Measurements from ENCODE around the gene FAM219B. TPM values are rescaled to one million over a fixed set of nuclear protein-coding genes. Genes with fewer than 3 reads are reported as not detected.
A peak's percentile ranks its signal among the peaks of the same experiment; 100 is the strongest.

Gene FAM219B
- total RNA-seq, 2 experiments from 2014 or later: 61.3 to 72.5 TPM

DNA sequence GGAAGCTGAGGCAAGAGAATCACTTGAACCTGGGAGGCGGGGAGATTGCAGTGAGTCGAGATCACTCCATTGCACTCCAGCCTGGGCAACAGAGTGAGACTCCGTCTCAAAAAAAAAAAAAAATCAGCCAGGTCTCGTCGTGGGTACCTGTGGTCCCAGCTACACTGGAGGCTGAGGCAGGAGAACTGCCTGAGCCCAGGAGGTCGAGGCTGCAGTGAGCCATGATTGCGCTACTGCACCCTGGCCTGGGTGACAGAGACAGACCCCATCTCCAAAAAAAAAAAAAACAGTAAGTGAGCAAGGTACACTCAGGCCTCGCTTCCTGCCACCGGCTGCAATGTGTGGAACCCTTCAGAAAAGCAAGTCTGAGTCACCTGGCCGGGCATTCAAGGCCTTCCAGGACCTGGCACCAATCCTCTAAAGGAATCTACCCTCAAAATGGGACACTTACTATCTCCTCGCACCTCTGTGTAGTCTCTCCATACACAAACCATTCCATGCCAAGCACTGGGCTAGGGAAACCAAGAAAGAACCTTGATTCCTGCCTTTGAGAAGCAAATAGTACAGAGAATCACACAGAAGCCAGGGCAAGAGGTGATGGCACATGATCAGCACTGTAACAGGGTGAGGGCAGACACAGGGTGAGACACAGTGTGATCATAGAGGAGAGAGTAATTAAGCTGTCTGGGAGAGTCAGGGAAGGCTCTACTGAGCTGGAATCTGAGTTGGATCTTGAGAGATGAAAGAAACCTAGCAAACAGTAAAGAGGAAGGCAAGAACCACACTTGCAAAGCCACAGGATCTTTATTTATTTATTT, 43.2 kb downstream of the FAM219B start:
- Mint-ChIP-seq H3K36me3 (ENCODE audit: low read depth) (peaks cover 50% of the 10 kb centered on the region), H3K27me3 (ENCODE audit: low read depth) (no peaks in the 10 kb centered on the region), H3K4me1 (ENCODE audit: low read depth) (peaks cover 66% of the 10 kb centered on the region), H3K27ac (peak overlapping the region; percentile 76), H3K9me3 (ENCODE audit: insufficient read depth) (no peaks in the 10 kb centered on the region), H3K4me3 (no peak overlapping the region)
- ATAC-seq (peak; percentile 67), DNase-seq (peak; percentile 40)
- ChIA-PET POLR2A (interaction anchor here (0.6 to 1.5 kb wide), 3 partner anchors 9 to 174 kb away, joined by 3 to 4 read pairs (median 3); no protein-coding TSS in a partner anchor), CTCF (interaction anchor here (0.7 to 2.2 kb wide), 4 partner anchors 11 to 76 kb away, joined by 3 to 10 read pairs (median 3); partner anchors contain the start of gene FAM219B)

DNA sequence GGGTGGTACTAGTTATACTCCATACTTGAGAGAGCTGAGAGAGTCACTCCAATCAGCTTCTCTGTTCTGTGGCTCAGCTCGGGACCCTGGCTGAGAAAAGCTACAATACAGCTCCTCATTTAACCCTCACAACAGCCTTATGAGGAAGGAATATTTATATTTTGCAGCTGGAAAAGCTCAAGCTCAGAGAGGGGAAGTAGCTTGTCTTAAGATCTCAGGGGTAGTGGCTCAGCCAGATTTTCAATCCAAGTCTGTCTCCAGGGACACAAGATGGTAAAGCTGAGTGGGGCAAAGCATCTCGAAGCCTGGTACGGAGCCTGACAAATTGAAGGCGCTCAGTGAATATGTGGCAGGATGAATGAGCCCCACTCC, 48.3 kb downstream of the FAM219B start:
- CTCF ChIA-PET: interaction anchor here (0.7 to 6.4 kb wide), 12 partner anchors 9 to 90 kb away, joined by 3 to 55 read pairs (median 5); partner anchors contain the start of gene ULK3
- Mint-ChIP-seq H3K4me3 (peak overlapping the region; percentile 8), H3K36me3 (ENCODE audit: low read depth) (peaks cover 25% of the 10 kb centered on the region), H3K9me3 (ENCODE audit: insufficient read depth) (no peaks in the 10 kb centered on the region), H3K27ac (peak overlapping the region; percentile 87), H3K27me3 (ENCODE audit: low read depth) (no peaks in the 10 kb centered on the region), H3K4me1 (ENCODE audit: low read depth) (peaks cover 46% of the 10 kb centered on the region)
- ATAC-seq (peak; percentile 9), DNase-seq (no peak)
- POLR2A ChIA-PET: interaction anchor here (1.2 to 4.5 kb wide), 6 partner anchors 9 to 71 kb away, joined by 3 to 33 read pairs (median 6); no protein-coding TSS in a partner anchor

DNA sequence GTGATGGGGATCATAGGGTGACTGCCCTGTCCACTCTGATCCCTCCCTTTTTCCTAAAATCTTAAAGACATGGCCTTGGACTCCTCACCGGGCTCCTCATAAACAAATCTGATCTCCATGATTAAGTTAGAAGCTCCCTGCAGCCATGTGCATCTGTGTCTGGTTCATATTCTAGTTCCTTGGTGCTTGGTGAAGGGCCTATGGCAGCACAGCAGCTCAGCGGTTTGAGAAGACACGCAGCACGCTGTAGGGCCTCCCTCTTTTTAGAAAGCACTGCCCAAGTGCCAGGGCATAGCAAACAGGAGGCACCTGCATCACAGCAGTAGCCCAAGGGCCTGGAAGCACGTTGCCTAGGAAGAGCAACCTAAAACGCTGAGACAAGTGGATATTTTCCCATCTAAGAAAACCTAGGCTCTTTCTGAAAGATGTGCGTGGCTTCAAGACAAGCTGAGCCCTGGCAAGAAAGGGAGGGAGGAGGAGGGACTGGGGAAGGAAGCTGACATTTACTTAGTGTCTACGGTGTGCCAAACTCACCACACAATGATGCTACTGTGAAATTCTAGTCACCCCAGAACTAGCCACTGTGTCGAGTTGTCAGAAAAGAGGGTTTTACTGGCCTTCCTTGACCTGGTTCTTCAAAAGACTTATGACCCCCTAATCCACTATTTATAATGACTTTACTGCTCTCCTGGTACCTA, 48.8 kb downstream of the FAM219B start:
- peak overlapping the region; percentile 87 for H3K27ac Mint-ChIP-seq
- ChIA-PET POLR2A (interaction anchor here (0.9 to 4.5 kb wide), 7 partner anchors 9 to 70 kb away, joined by 3 to 33 read pairs (median 5); partner anchors contain the start of gene FAM219B), CTCF (interaction anchor here (0.7 to 6.4 kb wide), 10 partner anchors 9 to 89 kb away, joined by 3 to 55 read pairs (median 6); partner anchors contain the start of gene ULK3)
- H3K27me3 Mint-ChIP-seq (ENCODE audit: low read depth): no peaks in the 10 kb centered on the region
- peak overlapping the region; percentile 8 for H3K4me3 Mint-ChIP-seq
- no peaks in the 10 kb centered on the region for H3K9me3 Mint-ChIP-seq (ENCODE audit: insufficient read depth)
- peaks cover 28% of the 10 kb centered on the region for H3K36me3 Mint-ChIP-seq (ENCODE audit: low read depth)
- DNase-seq: peak; percentile 41
- peak; percentile 60 for ATAC-seq
- H3K4me1 Mint-ChIP-seq (ENCODE audit: low read depth): peaks cover 42% of the 10 kb centered on the region

DNA sequence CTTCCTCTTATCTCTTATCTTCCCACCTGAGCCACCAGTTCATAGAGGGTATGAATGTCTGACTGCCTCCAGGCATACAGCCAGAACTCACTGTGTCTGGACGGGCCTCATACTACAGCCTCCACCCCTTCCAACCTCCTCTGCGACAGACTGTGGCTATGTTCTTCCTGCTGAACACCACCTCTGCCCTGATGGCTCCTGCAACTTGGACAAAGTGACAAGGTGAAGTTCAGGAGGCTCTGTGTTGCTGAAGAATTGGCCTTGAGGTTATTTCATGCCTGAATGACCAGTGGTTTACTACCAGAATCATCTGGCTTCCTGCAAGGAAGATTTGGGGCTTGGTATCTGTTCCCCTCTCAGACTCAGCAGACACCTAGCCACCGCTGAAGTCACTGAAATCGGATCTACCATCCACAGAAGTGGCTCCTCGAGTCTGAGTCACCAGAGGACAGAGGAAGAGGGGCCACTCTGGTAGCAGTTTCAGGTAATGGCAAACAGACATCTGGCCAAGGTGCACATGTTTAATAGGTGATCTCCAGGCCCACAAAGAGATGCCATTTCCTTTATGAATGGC, 49.5 kb downstream of the FAM219B start:
- POLR2A ChIA-PET: interaction anchor here (0.6 to 4.5 kb wide), 5 partner anchors 10 to 116 kb away, joined by 3 to 33 read pairs (median 5); partner anchors contain the start of gene FAM219B
- peak overlapping the region; percentile 87 for H3K27ac Mint-ChIP-seq
- no peak overlapping the region for H3K4me3 Mint-ChIP-seq
- DNase-seq: no peak
- H3K36me3 Mint-ChIP-seq (ENCODE audit: low read depth): peaks cover 31% of the 10 kb centered on the region
- peak; percentile 38 for ATAC-seq
- H3K9me3 Mint-ChIP-seq (ENCODE audit: insufficient read depth): no peaks in the 10 kb centered on the region
- no peaks in the 10 kb centered on the region for H3K27me3 Mint-ChIP-seq (ENCODE audit: low read depth)
- CTCF ChIA-PET: interaction anchor here (1.1 to 6.4 kb wide), 10 partner anchors 8 to 86 kb away, joined by 3 to 55 read pairs (median 6); partner anchors contain the start of genes MPI and ULK3
- H3K4me1 Mint-ChIP-seq (ENCODE audit: low read depth): peaks cover 41% of the 10 kb centered on the region

DNA sequence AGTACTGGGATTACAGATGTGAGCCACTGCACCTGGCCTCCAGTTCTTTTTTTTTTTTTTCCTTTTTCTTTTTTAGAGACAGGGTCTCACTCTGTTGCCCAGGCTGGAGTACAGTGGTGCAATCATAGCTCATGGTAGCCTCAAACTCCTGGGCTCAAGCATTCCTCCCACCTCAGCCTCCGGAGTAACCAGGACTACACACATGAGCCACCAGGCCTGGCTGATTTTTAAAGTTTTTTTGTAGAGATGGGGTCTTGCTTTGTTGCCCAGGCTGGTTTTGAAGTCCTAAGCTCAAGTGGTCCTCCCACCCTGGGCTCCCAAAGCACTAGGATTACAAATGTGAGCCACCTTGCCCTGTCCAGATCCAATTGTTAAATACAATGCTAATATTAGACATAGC, 50.1 kb downstream of the FAM219B start:
- H3K4me1 Mint-ChIP-seq (ENCODE audit: low read depth): peaks cover 41% of the 10 kb centered on the region
- ATAC-seq (no peak), DNase-seq (no peak)
- H3K27ac Mint-ChIP-seq: peak overlapping the region; percentile 87
- H3K36me3 Mint-ChIP-seq (ENCODE audit: low read depth): peaks cover 36% of the 10 kb centered on the region
- no peak overlapping the region for H3K4me3 Mint-ChIP-seq
- ChIA-PET POLR2A (interaction anchor here (0.6 to 4.5 kb wide), 2 partner anchors 13 to 116 kb away, joined by 3 to 33 read pairs; no protein-coding TSS in a partner anchor), CTCF (interaction anchor here (0.7 to 6.4 kb wide), 5 partner anchors 34 to 88 kb away, joined by 3 to 55 read pairs (median 3); partner anchors contain the start of gene MPI)
- no peaks in the 10 kb centered on the region for H3K27me3 Mint-ChIP-seq (ENCODE audit: low read depth)
- no peaks in the 10 kb centered on the region for H3K9me3 Mint-ChIP-seq (ENCODE audit: insufficient read depth)

DNA sequence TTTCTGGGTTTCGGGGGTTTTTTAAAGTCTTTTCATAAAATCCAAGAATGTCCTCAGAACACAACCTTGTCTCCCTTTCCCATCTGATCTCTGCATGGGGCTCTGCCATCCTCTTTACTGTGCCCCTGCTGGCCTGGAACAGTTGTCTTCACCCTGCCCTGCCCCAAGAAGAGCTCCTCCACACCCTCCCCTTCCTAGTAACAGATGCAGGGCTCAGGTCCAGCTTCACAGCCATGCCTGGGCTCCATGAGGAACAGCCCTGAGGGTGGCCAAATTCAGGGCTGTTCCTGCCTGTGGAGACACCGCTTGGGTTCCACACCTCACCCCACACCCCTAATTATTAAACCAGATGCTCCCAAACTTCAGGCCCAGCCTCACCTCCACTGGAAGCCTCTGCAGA, 50.8 kb downstream of the FAM219B start:
- CTCF ChIA-PET: interaction anchor here (0.7 to 6.4 kb wide), 5 partner anchors 35 to 95 kb away, joined by 3 to 55 read pairs (median 3); partner anchors contain the start of gene MPI
- H3K36me3 Mint-ChIP-seq (ENCODE audit: low read depth): peaks cover 39% of the 10 kb centered on the region
- peak overlapping the region; percentile 69 for H3K27ac Mint-ChIP-seq

DNA sequence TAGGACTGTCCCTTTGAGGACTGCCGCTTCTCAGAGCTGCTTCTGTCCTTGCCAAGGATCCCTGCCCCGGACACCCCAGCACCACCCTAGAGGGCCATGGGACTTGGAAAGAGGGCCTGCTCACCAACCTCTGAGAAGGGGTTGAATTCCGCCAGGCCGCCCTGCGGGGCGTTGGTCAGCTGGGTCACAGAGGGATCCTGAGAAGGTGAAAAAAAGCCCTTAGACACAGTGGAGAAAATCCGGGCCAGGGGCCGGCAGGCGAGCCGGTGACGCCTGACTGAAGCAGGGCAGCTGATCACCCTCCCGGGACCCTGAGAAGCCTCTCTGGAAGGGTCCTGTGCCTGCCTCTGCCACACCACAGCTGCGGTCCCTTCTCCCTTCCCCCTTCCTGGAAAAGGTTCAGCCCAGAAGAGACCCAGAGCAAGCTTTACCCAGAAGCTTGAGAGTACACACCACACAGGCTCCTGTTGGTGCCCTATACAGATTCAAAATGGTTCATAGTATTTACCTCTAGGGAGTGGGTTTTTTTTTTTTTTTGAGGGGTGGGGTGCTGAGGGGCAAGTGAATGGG, 52.1 kb downstream of the FAM219B start:
- Mint-ChIP-seq H3K36me3 (ENCODE audit: low read depth) (peaks cover 42% of the 10 kb centered on the region), H3K27me3 (ENCODE audit: low read depth) (no peaks in the 10 kb centered on the region), H3K4me1 (ENCODE audit: low read depth) (peaks cover 35% of the 10 kb centered on the region), H3K27ac (no peak overlapping the region), H3K4me3 (no peak overlapping the region), H3K9me3 (ENCODE audit: insufficient read depth) (no peaks in the 10 kb centered on the region)
- ATAC-seq (no peak), DNase-seq (no peak)
- POLR2A ChIA-PET: interaction anchor here (1.2 kb wide), 1 partner anchor 9 kb away, joined by 4 read pairs; no protein-coding TSS in a partner anchor
- CTCF ChIA-PET: interaction anchor here (6.4 kb wide), 1 partner anchor 48 kb away, joined by 55 read pairs; no protein-coding TSS in a partner anchor

More for the DNA sequence above, 50.8 kb downstream of the FAM219B start:
- Mint-ChIP-seq H3K9me3 (ENCODE audit: insufficient read depth) (no peaks in the 10 kb centered on the region), H3K4me3 (no peak overlapping the region), H3K4me1 (ENCODE audit: low read depth) (peaks cover 38% of the 10 kb centered on the region), H3K27me3 (ENCODE audit: low read depth) (no peaks in the 10 kb centered on the region)
- DNase-seq: no peak
- POLR2A ChIA-PET: interaction anchor here (1.0 to 4.5 kb wide), 2 partner anchors 14 to 18 kb away, joined by 4 to 33 read pairs; no protein-coding TSS in a partner anchor
- ATAC-seq: no peak

DNA sequence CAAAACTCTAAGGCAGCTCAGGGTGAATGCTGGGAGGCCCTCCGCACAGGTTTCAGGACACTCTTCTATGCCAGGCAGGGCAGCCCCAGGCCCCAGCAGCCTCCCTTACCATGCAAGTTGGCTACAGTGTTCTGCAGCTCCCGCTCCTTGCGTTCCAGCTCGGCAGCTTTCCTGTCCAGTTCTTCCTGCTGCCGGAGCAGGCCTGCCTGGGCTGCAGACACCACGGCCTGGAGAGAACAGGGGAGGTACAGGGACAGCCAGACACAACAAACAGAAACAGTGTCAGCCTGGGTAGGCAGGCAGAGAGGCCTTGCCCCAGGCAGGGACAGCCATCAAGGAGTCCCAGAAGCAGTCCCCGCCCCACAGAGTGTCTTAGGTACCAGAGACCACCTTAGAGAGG, 54.7 kb downstream of the FAM219B start:
- peaks cover 9% of the 10 kb centered on the region for H3K4me1 Mint-ChIP-seq (ENCODE audit: low read depth)
- CTCF ChIA-PET: interaction anchor here (0.8 kb wide), 1 partner anchor 50 kb away, joined by 4 read pairs; no protein-coding TSS in a partner anchor
- no peak for ATAC-seq
- H3K27ac Mint-ChIP-seq: no peak overlapping the region
- no peak for DNase-seq
- no peaks in the 10 kb centered on the region for H3K27me3 Mint-ChIP-seq (ENCODE audit: low read depth)
- H3K9me3 Mint-ChIP-seq (ENCODE audit: insufficient read depth): no peaks in the 10 kb centered on the region
- H3K36me3 Mint-ChIP-seq (ENCODE audit: low read depth): peaks cover 51% of the 10 kb centered on the region
- no peak overlapping the region for H3K4me3 Mint-ChIP-seq
- POLR2A ChIA-PET: interaction anchor here (0.6 kb wide), 1 partner anchor 21 kb away, joined by 3 read pairs; the partner anchor contains the start of gene SCAMP2

DNA sequence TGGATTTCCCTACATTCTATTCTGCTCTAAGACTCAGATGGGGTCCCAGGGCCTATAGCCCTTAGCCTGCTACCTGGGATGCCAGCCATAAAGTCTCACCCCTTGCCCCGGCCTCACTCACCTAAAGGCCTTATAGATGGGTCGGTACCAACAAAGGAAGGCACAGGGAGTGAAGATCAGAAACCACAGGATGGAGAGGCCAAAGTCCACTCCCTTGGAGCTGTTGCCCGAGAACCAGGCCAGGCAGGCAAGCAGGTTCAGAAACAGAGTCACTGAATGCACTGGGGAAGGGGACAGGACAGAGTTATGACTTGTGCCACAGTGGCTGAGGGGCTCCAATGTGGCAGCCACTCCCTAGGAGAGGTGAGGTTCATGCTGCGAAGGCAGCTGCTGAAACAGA, 56.3 kb downstream of the FAM219B start:
- DNase-seq: no peak
- Mint-ChIP-seq H3K9me3 (ENCODE audit: insufficient read depth) (no peaks in the 10 kb centered on the region), H3K36me3 (ENCODE audit: low read depth) (peaks cover 54% of the 10 kb centered on the region), H3K27ac (no peak overlapping the region), H3K4me1 (ENCODE audit: low read depth) (peaks cover 11% of the 10 kb centered on the region), H3K27me3 (ENCODE audit: low read depth) (no peaks in the 10 kb centered on the region), H3K4me3 (no peak overlapping the region)
- ChIA-PET CTCF (interaction anchor here (1.4 kb wide), 1 partner anchor 51 kb away, joined by 3 read pairs; no protein-coding TSS in a partner anchor), POLR2A (no interaction called here)
- ATAC-seq: no peak

All from activated CD8-positive, alpha-beta T cell treated with anti-CD3 and anti-CD28 coated beads, Interleukin-2, amount 10 ng/mL, durations not matched to agents 7 days and 5 days (primary cell).